CD4-positive, CD25-positive, alpha-beta regulatory T cell (primary cell): ENCODE results near the gene EIF4E. TPM values are rescaled to one million over a fixed set of nuclear protein-coding genes. Genes with fewer than 3 reads are reported as not detected.
"Not testable (repeated sequence)": the region's sequence is repeated elsewhere in the genome, so short reads cannot be mapped to it uniquely, and the experiment has no call there.

Experiments used
- ATAC-seq, 2 donors: fragments of 150-1000 bp; cut with Tn5 transposase; one replicate each; pipeline ENCODE4 v1.10.0; 2021; ENCODE audit warnings: low read depth in 2 of 2, moderate number of reproducible peaks in 2 of 2, moderate library complexity in 1 of 2
- DNase-seq, 3 donors: peaks; one replicate each; pipeline versions ENCODE4 v3.0.0 to v3.0.0-alpha.2; 2012 to 2022; ENCODE audit warnings: mixed read lengths in 1 of 3
- H3K27ac ChIP-seq: one replicate; pipeline ENCODE4 v1.7.0; 2013; ENCODE audit warnings: mild to moderate bottlenecking, low read length; ENCODE audit not compliant: insufficient read depth, poor library complexity, severe bottlenecking
- H3K27me3 ChIP-seq: one replicate; pipeline ENCODE4 v1.7.0; 2013; ENCODE audit warnings: low read length; ENCODE audit not compliant: control insufficient read depth, insufficient read depth
- H3K36me3 ChIP-seq: one replicate; pipeline ENCODE4 v1.7.0; 2013; ENCODE audit warnings: mild to moderate bottlenecking, low read length, moderate library complexity; ENCODE audit not compliant: control insufficient read depth, insufficient read depth
- H3K4me1 ChIP-seq: 2 replicates; pipeline ENCODE4 v1.7.0; 2013; ENCODE audit warnings: mild to moderate bottlenecking, low read length; ENCODE audit not compliant: insufficient read depth, control insufficient read depth, poor library complexity, severe bottlenecking
- H3K4me3 ChIP-seq: one replicate; pipeline ENCODE4 v1.7.0; 2013; ENCODE audit warnings: low read depth, mild to moderate bottlenecking, low read length, moderate library complexity
- H3K9me3 ChIP-seq, 2 experiments: 1 replicate in 1 of 2; 2 replicates in 1 of 2; pipeline ENCODE4 v1.7.0; 2013; ENCODE audit warnings: low read length in 2 of 2, mild to moderate bottlenecking in 1 of 2, moderate library complexity in 1 of 2; ENCODE audit not compliant: control insufficient read depth in 2 of 2
- H3K27ac Mint-ChIP-seq, 3 donors: one replicate each; pipeline ENCODE4 v1.8.0; 2020 to 2022; ENCODE audit warnings: mild to moderate bottlenecking in 3 of 3, mixed read lengths in 3 of 3, moderate library complexity in 2 of 3
- H3K27me3 Mint-ChIP-seq: one replicate; pipeline ENCODE4 v1.8.0; 2022; ENCODE audit warnings: mild to moderate bottlenecking, mixed read lengths
- H3K36me3 Mint-ChIP-seq: one replicate; pipeline ENCODE4 v1.8.0; 2020; ENCODE audit warnings: mixed read lengths
- H3K4me1 Mint-ChIP-seq, 4 donors: one replicate each; pipeline ENCODE4 v1.8.0; 2020 to 2022; ENCODE audit warnings: mixed read lengths in 4 of 4, mild to moderate bottlenecking in 1 of 4
- H3K4me3 Mint-ChIP-seq, 4 donors: one replicate each; pipeline ENCODE4 v1.8.0; 2020 to 2022; ENCODE audit warnings: mild to moderate bottlenecking in 4 of 4, mixed read lengths in 4 of 4, moderate library complexity in 3 of 4
- H3K9me3 Mint-ChIP-seq, 7 donors: one replicate each; pipeline ENCODE4 v1.8.0; 2020 to 2022; ENCODE audit warnings: mixed read lengths in 7 of 7, mild to moderate bottlenecking in 3 of 7, moderate library complexity in 2 of 7
- polyA plus RNA-seq, 4 donors: library from polyadenylated mRNA; unstranded; fragments of 300-500 nt; fragmentation: Illumina TruSeq; gene quantifications; one replicate each; pipeline ENCODE4 v1.2.3, GENCODE V29; 2021
- total RNA-seq: library from RNA; stranded (reverse); gene quantifications from one replicate; pipeline ENCODE4 v1.2.3, GENCODE V29; 2022

Gene EIF4E
- total and polyA plus RNA-seq, 5 donors from 2014 or later: 52.0 to 86.1 (median 72.8) TPM

DNA sequence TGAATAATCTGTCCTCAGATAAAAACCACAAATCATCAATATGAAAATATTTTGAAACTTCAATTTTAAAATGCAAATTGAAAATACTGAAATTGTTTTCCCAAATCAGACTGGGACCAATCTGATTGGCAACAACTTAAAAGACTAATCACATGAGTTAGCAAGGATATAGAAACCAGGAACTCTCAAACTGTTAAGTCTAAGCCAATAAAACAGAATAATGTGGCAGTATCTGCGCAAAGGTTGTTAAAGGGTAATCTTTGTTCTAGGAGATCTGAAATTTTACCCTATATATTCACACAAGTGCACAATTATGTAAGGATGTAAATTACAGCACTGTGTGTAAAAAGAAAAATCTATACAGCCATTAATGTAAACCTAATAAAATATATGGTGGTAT is 29.7 kb downstream of the EIF4E start:
- Mint-ChIP-seq H3K27me3 (no peaks in the 10 kb centered on the region), H3K4me1 (peaks cover 29 to 60% (median 43%) of the 10 kb centered on the region in 4 donors), H3K4me3 (no peak overlapping the region), H3K9me3 (no peaks in the 10 kb centered on the region), H3K36me3 (peaks cover 56% of the 10 kb centered on the region), H3K27ac (no peak overlapping the region)
- Histone ChIP-seq H3K9me3 (no peaks in the 10 kb centered on the region), H3K4me1 (peaks cover 4% of the 10 kb centered on the region), H3K36me3 (peaks cover 43% of the 10 kb centered on the region), H3K27ac (no peak overlapping the region), H3K27me3 (no peaks in the 10 kb centered on the region), H3K4me3 (no peak overlapping the region)
- no peak for ATAC-seq
- DNase-seq: no peak

DNA sequence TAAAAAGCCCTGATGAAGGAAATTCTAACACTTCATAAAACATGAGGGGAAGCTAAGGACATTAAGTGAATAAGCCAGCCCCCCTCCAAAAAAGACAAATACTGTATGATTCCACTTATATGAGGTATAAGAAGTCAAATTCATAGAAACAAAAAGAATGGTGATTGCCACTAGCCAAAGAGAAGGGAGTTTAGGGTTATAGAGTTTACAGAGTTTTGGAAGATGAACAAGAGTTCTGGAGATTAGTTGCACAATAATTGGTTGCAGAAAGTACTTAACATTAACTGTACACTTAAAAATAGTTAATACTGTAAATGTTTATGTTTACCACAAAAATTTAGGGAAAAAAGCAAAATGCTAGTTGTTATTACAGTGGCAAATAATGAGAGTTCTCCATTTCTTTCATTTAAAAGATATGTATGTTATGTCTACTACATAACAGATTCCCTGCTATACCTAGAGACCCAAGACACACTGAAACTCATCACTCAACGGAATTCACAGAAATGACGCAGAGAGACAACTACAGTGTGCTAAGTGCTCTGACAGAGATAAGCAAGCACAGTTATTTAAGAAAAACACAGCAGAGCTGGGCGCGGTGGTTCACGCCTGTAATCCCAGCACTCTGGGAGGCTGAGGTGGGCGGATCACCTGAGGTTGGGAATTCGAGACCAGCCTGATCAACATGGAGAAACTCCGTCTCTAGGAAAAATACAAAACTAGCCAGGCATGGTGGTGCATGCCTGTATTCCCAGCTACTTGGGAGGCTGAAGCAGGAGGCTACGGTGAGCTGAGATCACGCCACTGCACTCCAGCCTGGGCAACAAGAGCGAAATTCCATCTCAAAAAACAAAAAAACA is 37.2 kb downstream of the EIF4E start:
- peak overlapping the region in 1 of 3 donors; percentile 33 for H3K27ac Mint-ChIP-seq

DNA sequence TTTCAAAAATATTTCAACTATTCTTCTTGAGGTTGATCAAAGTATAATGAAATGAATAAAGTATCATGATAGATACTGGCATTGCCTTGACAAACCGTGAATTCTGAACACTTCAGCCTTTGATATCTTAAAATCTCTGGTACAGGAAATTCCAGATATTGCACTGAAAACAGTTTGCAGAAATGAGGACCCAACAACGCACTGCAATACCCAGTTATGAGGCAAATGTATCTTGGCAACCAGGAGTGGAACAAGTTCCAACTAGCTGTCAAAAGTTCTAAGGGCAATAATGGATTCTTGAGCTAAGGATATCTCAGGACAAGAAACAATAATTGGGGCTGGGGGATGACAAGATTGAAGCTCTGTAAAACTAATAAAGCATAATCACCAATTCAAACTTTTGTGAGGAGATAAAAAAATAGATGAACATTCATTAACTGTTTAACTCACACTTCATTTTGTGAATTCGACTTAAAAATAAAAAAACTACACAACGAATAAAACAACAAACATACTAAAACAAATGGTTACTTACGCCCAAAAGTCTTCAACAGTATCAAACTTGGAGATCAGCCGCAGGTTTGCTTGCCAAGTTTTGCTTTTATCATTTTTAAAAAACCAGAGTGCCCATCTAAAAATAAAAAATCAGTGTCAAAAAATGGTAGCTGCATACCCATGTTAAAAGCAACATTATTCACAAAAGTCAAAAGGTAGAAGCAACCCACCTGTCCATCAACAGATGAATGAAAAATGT is 38.1 kb downstream of the EIF4E start:
- no peaks in the 10 kb centered on the region for H3K4me1 ChIP-seq
- H3K36me3 ChIP-seq: peaks cover 67% of the 10 kb centered on the region
- H3K4me1 Mint-ChIP-seq: peaks cover 28 to 39% (median 33%) of the 10 kb centered on the region in 4 donors
- H3K9me3 ChIP-seq: no peaks in the 10 kb centered on the region
- no peak overlapping the region for H3K4me3 Mint-ChIP-seq
- H3K9me3 Mint-ChIP-seq: peaks cover 0 to 1% (median 0%) of the 10 kb centered on the region in 7 donors
- ATAC-seq: no peak
- H3K27me3 Mint-ChIP-seq: no peaks in the 10 kb centered on the region
- H3K27ac Mint-ChIP-seq: peak overlapping the region in 1 of 3 donors; percentile 24
- H3K4me3 ChIP-seq: no peak overlapping the region
- H3K27me3 ChIP-seq: no peaks in the 10 kb centered on the region
- H3K36me3 Mint-ChIP-seq: peaks cover 60% of the 10 kb centered on the region
- no peak for DNase-seq
- H3K27ac ChIP-seq: no peak overlapping the region

More for the DNA sequence above, 37.2 kb downstream of the EIF4E start:
- Mint-ChIP-seq H3K36me3 (peaks cover 62% of the 10 kb centered on the region), H3K27me3 (no peaks in the 10 kb centered on the region), H3K9me3 (peaks cover 0 to 1% (median 0%) of the 10 kb centered on the region in 7 donors), H3K4me1 (peaks cover 29 to 39% (median 34%) of the 10 kb centered on the region in 4 donors), H3K4me3 (no peak overlapping the region)
- H3K9me3 ChIP-seq: no peaks in the 10 kb centered on the region
- H3K27me3 ChIP-seq: no peaks in the 10 kb centered on the region
- H3K27ac ChIP-seq: no peak overlapping the region
- H3K4me3 ChIP-seq: no peak overlapping the region
- H3K4me1 ChIP-seq: no peaks in the 10 kb centered on the region
- DNase-seq: no peak
- no peak for ATAC-seq
- H3K36me3 ChIP-seq: peaks cover 61% of the 10 kb centered on the region

DNA sequence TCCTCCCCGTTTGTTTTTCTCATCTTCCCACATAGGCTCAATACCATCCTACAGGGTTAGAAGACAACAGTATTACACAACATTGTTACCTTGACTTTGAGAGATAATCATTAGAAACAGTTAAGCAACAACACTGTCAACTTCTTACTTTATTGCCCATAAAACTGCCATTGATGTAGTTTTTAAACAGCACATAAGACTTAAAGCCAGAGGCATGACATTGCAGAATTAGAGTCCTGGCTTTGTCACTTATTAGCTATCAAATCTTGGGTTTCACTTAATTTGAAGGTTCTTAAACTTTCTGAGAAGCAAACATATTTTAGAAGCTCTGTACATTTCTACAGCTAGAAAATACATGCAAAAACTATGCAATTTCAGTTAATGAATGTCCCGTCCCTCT is 41.8 kb downstream of the EIF4E start:
- no peak overlapping the region for H3K4me3 ChIP-seq
- no peaks in the 10 kb centered on the region for H3K9me3 ChIP-seq
- Mint-ChIP-seq H3K27ac (no peak overlapping the region), H3K9me3 (peaks cover 0 to 1% (median 0%) of the 10 kb centered on the region in 7 donors), H3K4me1 (peaks cover 7 to 21% (median 19%) of the 10 kb centered on the region in 4 donors), H3K4me3 (no peak overlapping the region), H3K27me3 (no peaks in the 10 kb centered on the region), H3K36me3 (peaks cover 39% of the 10 kb centered on the region)
- no peaks in the 10 kb centered on the region for H3K27me3 ChIP-seq
- H3K27ac ChIP-seq: no peak overlapping the region
- H3K4me1 ChIP-seq: no peaks in the 10 kb centered on the region
- peaks cover 68% of the 10 kb centered on the region for H3K36me3 ChIP-seq
- ATAC-seq (no peak), DNase-seq (no peak)

DNA sequence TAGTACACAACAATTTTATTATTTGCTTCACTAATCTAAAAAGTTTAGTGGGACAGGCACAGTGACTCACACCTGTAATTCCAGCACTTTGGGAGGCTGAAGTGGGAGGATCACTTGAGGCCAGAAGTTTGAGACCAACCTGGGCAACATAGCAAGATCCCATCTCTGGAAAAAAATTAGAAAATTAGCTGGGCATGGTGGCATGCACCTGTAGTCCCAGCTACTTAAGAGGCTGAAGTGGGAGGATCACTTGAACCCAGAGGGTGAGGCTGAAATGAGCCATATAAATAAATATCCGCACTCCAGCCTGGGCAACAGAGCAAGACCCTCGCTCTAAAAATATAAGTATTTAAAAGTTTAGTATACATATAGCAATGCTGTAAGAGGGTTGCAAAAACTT is 42.6 kb downstream of the EIF4E start:
- not testable (repeated sequence) for H3K9me3 Mint-ChIP-seq, H3K4me3 ChIP-seq, H3K9me3 ChIP-seq, H3K4me3 Mint-ChIP-seq, DNase-seq, H3K4me1 ChIP-seq, H3K27ac ChIP-seq, ATAC-seq, H3K27me3 ChIP-seq, H3K27me3 Mint-ChIP-seq, H3K27ac Mint-ChIP-seq
- H3K36me3 ChIP-seq: peaks cover 69% of the 10 kb centered on the region
- H3K36me3 Mint-ChIP-seq: peaks cover 33% of the 10 kb centered on the region
- peaks cover 2 to 19% (median 15%) of the 10 kb centered on the region in 4 donors for H3K4me1 Mint-ChIP-seq

DNA sequence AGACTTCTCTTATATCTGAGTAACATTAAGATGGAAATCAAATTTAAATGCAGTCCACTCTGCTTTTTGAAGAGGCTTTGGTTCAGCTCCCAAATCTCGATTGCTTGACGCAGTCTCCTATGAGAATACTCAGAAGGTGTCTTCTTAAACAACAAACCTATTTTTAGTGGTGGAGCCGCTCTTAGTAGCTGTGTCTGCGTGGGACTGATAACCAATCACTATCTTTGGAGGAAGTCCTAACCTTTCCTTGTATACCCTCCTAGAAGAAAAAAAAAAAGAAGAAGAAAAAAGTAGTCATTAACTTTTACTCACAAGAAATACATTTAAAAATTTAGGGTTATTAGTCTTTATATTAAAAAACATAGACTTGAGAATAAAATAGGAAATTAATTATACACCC is 48.0 kb downstream of the EIF4E start:
- not testable (repeated sequence) for H3K27ac ChIP-seq, DNase-seq, H3K4me3 Mint-ChIP-seq, H3K9me3 Mint-ChIP-seq, H3K4me3 ChIP-seq, H3K27me3 Mint-ChIP-seq, H3K27me3 ChIP-seq, H3K4me1 Mint-ChIP-seq, ATAC-seq, H3K4me1 ChIP-seq, H3K9me3 ChIP-seq
- H3K36me3 ChIP-seq: peaks cover 43% of the 10 kb centered on the region
- Mint-ChIP-seq H3K36me3 (peaks cover 16% of the 10 kb centered on the region), H3K27ac (peak overlapping the region in 1 of 3 donors; percentile 63)

DNA sequence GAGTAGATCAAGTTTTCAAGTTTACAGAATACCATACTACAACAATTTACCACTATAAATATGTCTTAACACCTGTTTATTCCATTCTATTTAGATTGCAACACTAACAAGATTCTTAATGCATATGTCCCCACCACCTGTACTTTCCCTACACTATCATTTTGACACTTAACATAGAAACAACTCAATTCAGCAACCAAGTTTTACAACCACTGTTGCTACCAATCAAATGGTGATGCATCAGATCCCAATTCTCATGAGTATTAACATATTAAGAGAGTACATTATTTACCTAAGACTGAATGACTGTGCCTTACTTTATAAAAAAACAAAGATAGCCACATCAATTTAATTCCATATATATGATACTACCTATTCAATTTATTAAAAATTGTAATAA is 49.4 kb downstream of the EIF4E start:
- Histone ChIP-seq H3K27me3 (no peaks in the 10 kb centered on the region), H3K36me3 (peaks cover 31% of the 10 kb centered on the region), H3K27ac (no peak overlapping the region), H3K4me3 (no peak overlapping the region), H3K4me1 (no peaks in the 10 kb centered on the region), H3K9me3 (no peaks in the 10 kb centered on the region)
- peak overlapping the region in 1 of 3 donors; percentile 45 for H3K27ac Mint-ChIP-seq
- no peaks in the 10 kb centered on the region for H3K9me3 Mint-ChIP-seq
- no peak for DNase-seq
- H3K4me3 Mint-ChIP-seq: no peak overlapping the region
- peaks cover 0 to 6% (median 0%) of the 10 kb centered on the region in 4 donors for H3K4me1 Mint-ChIP-seq
- no peak for ATAC-seq
- no peaks in the 10 kb centered on the region for H3K27me3 Mint-ChIP-seq
- H3K36me3 Mint-ChIP-seq: peaks cover 13% of the 10 kb centered on the region
